Keratinocyte (primary cell): Measurements from ENCODE around the gene BAIAP3.

Experiments
- EZH2 ChIP-seq: IDR thresholded peaks from one replicate; pipeline ENCODE4 v1.6.1; 2012; ENCODE audit warnings: inconsistent platforms, mild to moderate bottlenecking, low read length, moderate library complexity
- TF ChIP-seq, protein P1 (sequence below), 3 experiments: IDR thresholded peaks in 1 of 3; conservative IDR thresholded peaks in 1 of 3; optimal IDR thresholded peaks in 1 of 3; 2 replicates in 2 of 3; 3 replicates in 1 of 3; pipeline versions ENCODE3 to v1.5.1; 2011; ENCODE audit warnings: low read length in 3 of 3, mild to moderate bottlenecking in 3 of 3, moderate library complexity in 2 of 3, control low read depth in 1 of 3, inconsistent platforms in 1 of 3; ENCODE audit not compliant: insufficient read depth in 2 of 3; ENCODE audit errors: extremely low read depth in 1 of 3

DNA sequence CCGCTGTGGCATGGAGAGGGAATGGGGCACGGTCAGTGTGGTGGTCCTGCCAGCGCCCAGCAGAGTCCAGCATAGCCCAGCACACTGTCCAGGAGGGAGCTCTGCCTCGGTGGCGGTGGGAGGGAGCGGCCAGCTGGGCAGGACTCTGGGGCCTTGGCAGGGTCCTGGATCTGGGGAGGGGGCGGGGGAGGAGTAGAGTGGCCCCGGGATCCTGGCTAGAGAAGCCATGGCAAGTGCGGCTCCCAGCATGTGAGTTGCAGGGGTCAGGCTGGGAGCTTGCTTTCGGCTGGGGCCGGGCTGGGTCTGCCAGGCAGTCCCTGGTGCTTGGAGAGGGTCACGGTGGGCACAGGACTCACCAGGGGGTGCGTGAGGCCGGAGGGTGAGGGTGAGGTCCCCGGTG is 22.1 kb downstream of the BAIAP3 start:
- TF ChIP-seq, protein P1, sequence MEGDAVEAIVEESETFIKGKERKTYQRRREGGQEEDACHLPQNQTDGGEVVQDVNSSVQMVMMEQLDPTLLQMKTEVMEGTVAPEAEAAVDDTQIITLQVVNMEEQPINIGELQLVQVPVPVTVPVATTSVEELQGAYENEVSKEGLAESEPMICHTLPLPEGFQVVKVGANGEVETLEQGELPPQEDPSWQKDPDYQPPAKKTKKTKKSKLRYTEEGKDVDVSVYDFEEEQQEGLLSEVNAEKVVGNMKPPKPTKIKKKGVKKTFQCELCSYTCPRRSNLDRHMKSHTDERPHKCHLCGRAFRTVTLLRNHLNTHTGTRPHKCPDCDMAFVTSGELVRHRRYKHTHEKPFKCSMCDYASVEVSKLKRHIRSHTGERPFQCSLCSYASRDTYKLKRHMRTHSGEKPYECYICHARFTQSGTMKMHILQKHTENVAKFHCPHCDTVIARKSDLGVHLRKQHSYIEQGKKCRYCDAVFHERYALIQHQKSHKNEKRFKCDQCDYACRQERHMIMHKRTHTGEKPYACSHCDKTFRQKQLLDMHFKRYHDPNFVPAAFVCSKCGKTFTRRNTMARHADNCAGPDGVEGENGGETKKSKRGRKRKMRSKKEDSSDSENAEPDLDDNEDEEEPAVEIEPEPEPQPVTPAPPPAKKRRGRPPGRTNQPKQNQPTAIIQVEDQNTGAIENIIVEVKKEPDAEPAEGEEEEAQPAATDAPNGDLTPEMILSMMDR (optimal IDR thresholded peaks at IDR 0.05 in 1 of 3, IDR thresholded peaks at IDR 0.05 in 1 of 3, conservative IDR thresholded peaks at IDR 0.05 in 1 of 3; ENCODE audit: extremely low read depth in 1 of 3, insufficient read depth in 2 of 3, low read length in 3 of 3), result no peak
- TF ChIP-seq EZH2, result no peak
